GM19043 (cell line): Measurements from ENCODE around the gene FRYL.
"Not testable (repeated sequence)": the region's sequence is repeated elsewhere in the genome, so short reads cannot be mapped to it uniquely, and the experiment has no call there.

ENCODE experiments used
- ATAC-seq: cut with Tn5 transposase; IDR thresholded peaks from one replicate; pipeline ENCODE4 v1.9.1; 2021; ENCODE audit warnings: low read depth; ENCODE audit not compliant: unreplicated experiment

Gene FRYL

DNA sequence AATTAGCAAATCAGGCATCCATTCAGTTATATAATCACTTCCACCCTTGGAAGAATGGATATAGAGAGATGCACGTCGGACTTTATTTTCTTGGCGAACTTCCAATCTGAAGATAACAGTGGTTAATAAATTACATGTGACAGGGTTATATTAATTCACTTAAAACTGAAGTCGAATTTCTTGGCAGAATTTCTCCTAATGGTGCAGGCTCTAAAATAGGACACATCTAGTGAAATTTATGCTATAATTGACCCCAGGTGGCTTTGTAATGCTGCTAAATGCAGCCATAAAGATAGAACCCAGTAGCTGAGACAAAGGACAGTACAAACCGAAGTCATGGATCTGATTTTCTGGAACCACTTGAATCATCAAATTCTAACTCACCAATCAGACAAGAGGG lies 317.7 kb downstream of the FRYL start:
- ATAC-seq = no peak

DNA sequence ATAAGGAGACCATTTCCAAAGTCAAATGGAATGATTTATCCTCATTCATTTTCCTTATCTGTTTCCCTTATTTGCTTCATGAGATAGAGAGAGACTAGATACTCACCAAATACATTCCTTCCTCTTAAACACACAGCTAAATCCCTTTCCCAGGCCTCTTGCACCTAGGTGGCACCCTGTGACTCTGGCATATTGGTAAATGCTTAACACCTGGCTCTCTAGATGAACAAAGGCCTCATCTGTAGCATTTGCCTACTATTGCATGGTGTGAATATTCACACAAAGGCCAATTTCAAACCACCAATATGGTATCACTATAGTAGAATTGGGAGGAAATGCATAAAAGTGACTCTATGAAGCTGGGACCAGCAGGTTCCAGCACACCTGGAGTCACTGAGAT lies 319.1 kb downstream of the FRYL start:
- ATAC-seq = no peak

GRCh38 chr4:48454591-48454990 lies 325.5 kb downstream of the FRYL start:
- ATAC-seq = no peak

- not testable (repeated sequence) for ATAC-seq
Observed at GRCh38 chr4:48451656-48452055, 328.4 kb downstream of the FRYL start.

DNA sequence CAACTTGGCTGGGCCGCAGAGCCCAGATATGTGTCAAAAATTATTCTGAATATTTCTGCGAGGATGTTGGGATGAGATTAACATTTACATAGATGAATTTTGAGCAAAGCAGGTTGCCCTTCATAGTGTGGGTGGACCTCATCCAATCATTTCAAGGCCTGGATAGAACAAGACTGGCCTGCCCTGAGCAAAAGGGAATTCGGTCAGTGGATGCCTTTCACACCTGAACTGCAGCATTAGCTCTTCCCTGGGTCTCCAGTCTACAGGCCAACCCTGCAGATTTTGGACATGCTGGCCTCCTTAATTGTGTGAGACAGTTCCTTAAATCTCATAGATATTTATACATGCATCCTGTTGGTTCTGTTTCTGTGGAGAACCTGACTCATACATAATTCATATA lies 329.3 kb downstream of the FRYL start:
- ATAC-seq = no peak

DNA sequence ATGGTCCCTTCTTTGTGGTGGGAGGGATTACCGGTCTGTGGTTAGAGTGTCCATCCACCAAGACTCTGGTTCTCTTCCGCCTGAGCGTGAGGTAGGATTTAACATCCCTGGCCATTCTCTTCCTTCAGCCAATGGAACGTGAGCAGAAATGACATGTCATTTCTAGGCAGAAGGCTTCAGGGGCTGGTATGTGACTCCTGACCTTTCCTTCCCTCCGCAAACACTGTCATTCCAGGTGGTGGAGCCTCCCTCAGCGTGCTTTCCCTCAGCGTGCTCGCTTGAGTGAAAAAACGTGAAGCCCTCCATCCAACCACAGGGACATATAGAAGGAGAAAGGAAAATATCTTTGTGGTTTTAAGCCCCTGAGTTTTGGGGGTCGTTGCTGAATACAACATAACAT lies 330.9 kb downstream of the FRYL start:
- no peak for ATAC-seq
